NCI-H526 treated with DMSO at 0.1 percent for 48 hours (cell line): Measurements from ENCODE around the gene NKAIN2.
"Not testable (repeated sequence)": the region's sequence is repeated elsewhere in the genome, so short reads cannot be mapped to it uniquely, and the experiment has no call there.

Experiments
- DNase-seq: peaks from one replicate; lab custom pipeline; 2025; lab: John Stamatoyannopoulos, UW

Gene NKAIN2

GRCh38 chr6:124203101-124203811 is 399.6 kb downstream of the NKAIN2 start:
- no peak for DNase-seq

GRCh38 chr6:124203812-124204167 is 400.1 kb downstream of the NKAIN2 start:
- no peak for DNase-seq

- no peak for DNase-seq
Measured at GRCh38 chr6:124205921-124206320, 402.3 kb downstream of the NKAIN2 start.

GRCh38 chr6:124223611-124224345 is 420.1 kb downstream of the NKAIN2 start:
- no peak for DNase-seq

- no peak for DNase-seq
Measured at GRCh38 chr6:124226396-124226795, 422.7 kb downstream of the NKAIN2 start.

GRCh38 chr6:124233221-124233620 is 429.6 kb downstream of the NKAIN2 start:
- DNase-seq, result no peak

GRCh38 chr6:124234801-124235200 is 431.1 kb downstream of the NKAIN2 start:
- no peak for DNase-seq

- no peak for DNase-seq
Measured at GRCh38 chr6:124237911-124238310, 434.2 kb downstream of the NKAIN2 start.

- not testable (repeated sequence) for DNase-seq
Measured at GRCh38 chr6:124238408-124238807, 434.7 kb downstream of the NKAIN2 start.

- DNase-seq, result no peak
Measured at GRCh38 chr6:124254941-124255685, 451.4 kb downstream of the NKAIN2 start.

GRCh38 chr6:124260337-124260736 is 456.7 kb downstream of the NKAIN2 start:
- no peak for DNase-seq

- no peak for DNase-seq
Measured at GRCh38 chr6:124269733-124270132, 466.1 kb downstream of the NKAIN2 start.

GRCh38 chr6:124273701-124274100 is 470.0 kb downstream of the NKAIN2 start:
- no peak for DNase-seq

GRCh38 chr6:124282541-124282940 is 478.9 kb downstream of the NKAIN2 start:
- DNase-seq, result no peak

- no peak for DNase-seq
Measured at GRCh38 chr6:124283486-124283885, 479.8 kb downstream of the NKAIN2 start.

GRCh38 chr6:124285146-124285545 is 481.5 kb downstream of the NKAIN2 start:
- DNase-seq, result no peak

- DNase-seq, result no peak
Measured at GRCh38 chr6:124294574-124295200, 491.0 kb downstream of the NKAIN2 start.

- DNase-seq, result no peak
Measured at GRCh38 chr6:124297507-124297906, 493.8 kb downstream of the NKAIN2 start.

GRCh38 chr6:124298730-124299129 is 495.1 kb downstream of the NKAIN2 start:
- DNase-seq, result no peak

- not testable (repeated sequence) for DNase-seq
Measured at GRCh38 chr6:124300907-124301306, 497.2 kb downstream of the NKAIN2 start.

- no peak for DNase-seq
Measured at GRCh38 chr6:124303971-124304370, 500.3 kb downstream of the NKAIN2 start.

GRCh38 chr6:124310139-124310538 is 506.5 kb downstream of the NKAIN2 start:
- DNase-seq, result no peak
